Epithelial cell of prostate (primary cell): ENCODE results near the gene PPP4R3A.
"Not testable (repeated sequence)": the region's sequence is repeated elsewhere in the genome, so short reads cannot be mapped to it uniquely, and the experiment has no call there.

ENCODE experiments used
- DNase-seq: peaks from one replicate; pipeline ENCODE4 v3.0.0-alpha.2; 2011; ENCODE audit warnings: low read depth, low spot score
- H3K27ac ChIP-seq: fragments of 450-650 bp; 2 replicates; pipeline ENCODE4 v1.5.1; 2017; ENCODE audit warnings: mild to moderate bottlenecking

The PPP4R3A gene

GRCh38 chr14:91413547-91414474 is 96.3 kb downstream of the PPP4R3A start:
- no peak overlapping the region for H3K27ac ChIP-seq

GRCh38 chr14:91412939-91413338 is 97.2 kb downstream of the PPP4R3A start:
- H3K27ac ChIP-seq, result no peak overlapping the region
- no peak for DNase-seq

More at GRCh38 chr14:91413547-91414474, 96.3 kb downstream of the PPP4R3A start:
- DNase-seq, result no peak

- DNase-seq, result no peak
- H3K27ac ChIP-seq, result no peak overlapping the region
Observed at GRCh38 chr14:91410771-91411536, 99.2 kb downstream of the PPP4R3A start.

GRCh38 chr14:91409928-91410718 is 100.0 kb downstream of the PPP4R3A start:
- H3K27ac ChIP-seq, result no peak overlapping the region
- no peak for DNase-seq

- not testable (repeated sequence) for H3K27ac ChIP-seq, DNase-seq
Observed at GRCh38 chr14:91409240-91409639, 100.9 kb downstream of the PPP4R3A start.
